Amniotic stem cell (primary cell): ENCODE results near the gene PPCS.

ENCODE experiments used
- DNase-seq: peaks from one replicate; lab custom pipeline; 2025; lab: John Stamatoyannopoulos, UW

The PPCS gene

GRCh38 chr1:42456010-42456753, at the start of gene PPCS, which contains the start of gene ZMYND12:
Gene PPCS, plus strand, starts transcription at chr1:42456543. Its CDS starts 23 bp downstream, at chr1:42456566.
Gene ZMYND12, minus strand, starts transcription at chr1:42456022. Its CDS starts 25 bp downstream, at chr1:42455997.
- DNase-seq: peak; percentile 4

GRCh38 chr1:42414551-42415496, 41.5 kb upstream of the PPCS start:
- no peak for DNase-seq

GRCh38 chr1:42417166-42417565, 39.2 kb upstream of the PPCS start:
- no peak for DNase-seq

GRCh38 chr1:42418516-42418915, 37.8 kb upstream of the PPCS start:
- no peak for DNase-seq

- no peak for DNase-seq
Observed at GRCh38 chr1:42419126-42419821, 37.1 kb upstream of the PPCS start.

GRCh38 chr1:42420121-42420520, 36.2 kb upstream of the PPCS start:
- no peak for DNase-seq

GRCh38 chr1:42420911-42421585, 35.3 kb upstream of the PPCS start:
- DNase-seq: no peak

GRCh38 chr1:42422737-42423136, 33.6 kb upstream of the PPCS start:
- no peak for DNase-seq

GRCh38 chr1:42423681-42424080, 32.7 kb upstream of the PPCS start:
- no peak for DNase-seq

GRCh38 chr1:42424201-42424600, 32.1 kb upstream of the PPCS start:
- DNase-seq: no peak

GRCh38 chr1:42427240-42427639, 29.1 kb upstream of the PPCS start:
- no peak for DNase-seq

- DNase-seq: no peak
Observed at GRCh38 chr1:42429603-42430002, 26.7 kb upstream of the PPCS start.

GRCh38 chr1:42430286-42431135, 25.8 kb upstream of the PPCS start:
- no peak for DNase-seq

GRCh38 chr1:42431514-42431913, 24.8 kb upstream of the PPCS start:
- no peak for DNase-seq

- DNase-seq: no peak
Observed at GRCh38 chr1:42432714-42433113, 23.6 kb upstream of the PPCS start.

GRCh38 chr1:42433369-42433768, 23.0 kb upstream of the PPCS start:
- no peak for DNase-seq

GRCh38 chr1:42434340-42434739, 22.0 kb upstream of the PPCS start:
- no peak for DNase-seq

- DNase-seq: no peak
Observed at GRCh38 chr1:42439940-42440339, 16.4 kb upstream of the PPCS start.

GRCh38 chr1:42442662-42443061, 13.7 kb upstream of the PPCS start:
- no peak for DNase-seq

GRCh38 chr1:42449256-42449655, 7.1 kb upstream of the PPCS start:
- DNase-seq: no peak

- no peak for DNase-seq
Observed at GRCh38 chr1:42450061-42450460, 6.3 kb upstream of the PPCS start.
